ENCODE data around the gene DAGLA. TPM values are rescaled to one million over a fixed set of nuclear protein-coding genes. Genes with fewer than 3 reads are reported as not detected.

DAGLA gene
- total and polyA plus RNA-seq, 2 donors (not counting 3 experiments of a cell fraction or from before 2014, with no cell fraction given): 2.5 to 4.7 TPM

- H3K9me3 ChIP-seq (replicated peaks; ENCODE audit: control insufficient read depth, insufficient read depth, low read length): no peaks in the 10 kb centered on the region
- H3K79me2 ChIP-seq (ENCODE audit: control insufficient read depth, insufficient read depth, low read length): no peaks in the 10 kb centered on the region
- H3K9me1 ChIP-seq (replicated peaks; ENCODE audit: control insufficient read depth, extremely low read depth, insufficient read depth, low read length): no peaks in the 10 kb centered on the region
- dilution Hi-C loops (cut with MboI; ENCODE audit: extremely low pct_ligation_motif_present, low sequenced_read_pairs) (no loop called here), intact Hi-C loops (cut with micrococcal nuclease) (no loop called here)
- ChIA-PET CTCF (interaction anchor here (0.6 to 2.3 kb wide), 4 partner anchors 9 to 33 kb away, joined by 3 to 13 read pairs (median 6); no protein-coding TSS in a partner anchor), POLR2A (interaction anchor here (0.6 kb wide), 1 partner anchor 219 kb away, joined by 5 read pairs; no protein-coding TSS in a partner anchor)
- no peak overlapping the region for H3K4me3 ChIP-seq (replicated peaks in 1 of 3; ENCODE audit: insufficient read depth in 1 of 3, low read depth in 1 of 3, low read length in 3 of 3)
- no peak overlapping the region for H2AFZ ChIP-seq (ENCODE audit: low read depth, low read length)
- FAIRE-seq: no peak
- H3K27ac ChIP-seq (ENCODE audit: insufficient read depth, low read depth, low read length): no peak overlapping the region
- no peaks in the 10 kb centered on the region for H4K20me1 ChIP-seq (replicated peaks; ENCODE audit: control insufficient read depth, extremely low read depth, insufficient read depth, low read length)
- no peaks in the 10 kb centered on the region for H3K27me3 ChIP-seq (ENCODE audit: control insufficient read depth in 2 of 2, insufficient read depth in 2 of 2, low read length in 2 of 2)
- no peaks in the 10 kb centered on the region for H3K4me1 ChIP-seq (ENCODE audit: control insufficient read depth, extremely low read depth, insufficient read depth, low read length)
- no peak for DNase-seq (ENCODE audit: low read depth, low spot score)
- H3K9ac ChIP-seq (replicated peaks; ENCODE audit: extremely low read depth, insufficient read depth, low read length): no peak overlapping the region
- no peak overlapping the region for H3K4me2 ChIP-seq (ENCODE audit: insufficient read depth, low read length)
- TF ChIP-seq POLR2AphosphoS5 (IDR thresholded peaks at IDR 0.05; ENCODE audit: insufficient read depth, low read depth, low read length): no peak
- no peak for TF ChIP-seq GATA2 (IDR thresholded peaks at IDR 0.05; ENCODE audit: insufficient read depth, insufficient read length, low read depth, low read length)
- no peak for TF ChIP-seq CTCF (IDR thresholded peaks at IDR 0.05; ENCODE audit: extremely low read depth in 1 of 2, insufficient read depth in 1 of 2, low read depth in 1 of 2, low read length in 2 of 2)
- no peak for TF ChIP-seq POLR2A (IDR thresholded peaks at IDR 0.05; ENCODE audit: low read depth, low read length)
- TF ChIP-seq MYC (IDR thresholded peaks at IDR 0.05; ENCODE audit: low read depth, low read length): no peak
- TF ChIP-seq MAX (IDR thresholded peaks at IDR 0.05; ENCODE audit: insufficient read depth, insufficient read length): no peak
- no peak for TF ChIP-seq JUN (IDR thresholded peaks at IDR 0.05; ENCODE audit: borderline replicate concordance, insufficient read depth, insufficient read length, low read depth)
- no peak for TF ChIP-seq EZH2 (IDR thresholded peaks at IDR 0.05; ENCODE audit: borderline replicate concordance, low read depth, low read length, severe bottlenecking)
- no peak for TF ChIP-seq FOS (IDR thresholded peaks at IDR 0.05; ENCODE audit: borderline replicate concordance, insufficient read depth, low read length)
- BruUV-seq (replicated peaks): no TSS peak
- H3K36me3 ChIP-seq (ENCODE audit: control insufficient read depth in 2 of 2, extremely low read depth in 1 of 2, insufficient read depth in 2 of 2, low read length in 2 of 2): peaks cover 0 to 10% of the 10 kb centered on the region in 2 experiments
These were observed 100.5 kb downstream of the DAGLA start for GRCh38 chr11:61780581-61781162.

Measured in endothelial cell of umbilical vein (primary cell).